ENCODE results near the gene C9orf78.

Gene C9orf78

GRCh38 chr9:129836311-129837007 is 1.4 kb upstream of the C9orf78 start:
- peaks cover 6% of the 10 kb centered on the region for H3K36me3 Mint-ChIP-seq
- no peaks in the 10 kb centered on the region for H3K27me3 Mint-ChIP-seq
- peak overlapping the region; percentile 94 for H3K27ac Mint-ChIP-seq
- no peaks in the 10 kb centered on the region for H3K9me3 Mint-ChIP-seq
- ATAC-seq = no peak
- peaks cover 54% of the 10 kb centered on the region for H3K4me1 Mint-ChIP-seq
- peak overlapping the region; percentile 89 for H3K4me3 Mint-ChIP-seq

DNA sequence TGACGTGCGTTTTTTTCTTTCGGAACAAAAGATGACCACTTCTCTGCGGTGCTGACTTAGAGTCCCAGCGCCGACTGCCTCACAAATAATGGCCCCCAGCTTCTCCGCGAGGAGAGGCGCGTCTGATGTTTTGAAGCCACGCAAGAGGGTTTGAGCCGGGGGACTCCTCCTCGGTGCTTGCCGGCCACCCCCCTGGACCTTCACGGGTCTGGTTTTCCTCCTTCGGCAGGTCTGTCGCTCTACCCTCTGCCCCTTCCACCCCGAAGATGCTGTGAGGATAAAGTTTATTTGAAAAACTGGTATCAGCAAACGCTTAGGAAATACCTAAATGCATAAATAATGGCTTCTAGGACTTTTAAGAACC is 767 bp upstream of the C9orf78 start:
- peaks cover 6% of the 10 kb centered on the region for H3K36me3 Mint-ChIP-seq
- peak overlapping the region; percentile 94 for H3K27ac Mint-ChIP-seq
- peak overlapping the region; percentile 89 for H3K4me3 Mint-ChIP-seq
- no peaks in the 10 kb centered on the region for H3K27me3 Mint-ChIP-seq
- no peaks in the 10 kb centered on the region for H3K9me3 Mint-ChIP-seq
- ATAC-seq = no peak
- H3K4me1 Mint-ChIP-seq = peaks cover 54% of the 10 kb centered on the region

DNA sequence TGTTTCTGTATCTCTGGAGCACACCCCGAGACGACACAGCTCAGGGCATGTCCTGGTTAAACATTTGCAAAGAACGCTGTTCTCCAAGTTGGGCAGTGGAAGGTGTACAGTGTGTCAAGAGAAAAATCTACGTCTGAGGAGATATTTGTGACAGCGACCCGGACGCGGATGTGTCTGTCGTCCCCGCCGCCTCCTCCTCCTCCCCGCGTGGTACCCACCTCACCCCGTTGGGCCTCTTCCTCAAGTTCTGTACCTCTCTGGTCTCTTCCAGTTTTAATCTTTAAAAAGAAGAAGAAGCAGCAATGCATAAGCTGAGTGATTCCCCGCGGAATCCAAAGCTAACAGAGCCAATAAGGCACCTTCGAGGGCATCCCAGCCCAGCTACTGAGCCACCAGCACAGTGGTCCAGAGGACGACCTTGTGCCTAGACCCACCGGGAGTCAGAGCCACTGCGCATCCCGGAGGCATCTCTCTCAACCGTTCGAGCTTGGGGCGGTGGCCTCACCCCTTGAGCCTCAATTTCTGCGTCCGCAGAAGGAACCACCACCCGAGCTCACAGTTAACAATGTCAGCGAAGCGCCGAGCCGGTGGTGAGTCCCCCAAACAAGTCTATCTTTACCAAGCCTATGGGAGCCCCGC is 467 bp downstream of the C9orf78 start:
- Mint-ChIP-seq H3K27ac (peak overlapping the region; percentile 94), H3K4me1 (peaks cover 53% of the 10 kb centered on the region), H3K27me3 (no peaks in the 10 kb centered on the region), H3K4me3 (peak overlapping the region; percentile 89), H3K9me3 (no peaks in the 10 kb centered on the region), H3K36me3 (peaks cover 6% of the 10 kb centered on the region)
- peak; percentile 26 for ATAC-seq

DNA sequence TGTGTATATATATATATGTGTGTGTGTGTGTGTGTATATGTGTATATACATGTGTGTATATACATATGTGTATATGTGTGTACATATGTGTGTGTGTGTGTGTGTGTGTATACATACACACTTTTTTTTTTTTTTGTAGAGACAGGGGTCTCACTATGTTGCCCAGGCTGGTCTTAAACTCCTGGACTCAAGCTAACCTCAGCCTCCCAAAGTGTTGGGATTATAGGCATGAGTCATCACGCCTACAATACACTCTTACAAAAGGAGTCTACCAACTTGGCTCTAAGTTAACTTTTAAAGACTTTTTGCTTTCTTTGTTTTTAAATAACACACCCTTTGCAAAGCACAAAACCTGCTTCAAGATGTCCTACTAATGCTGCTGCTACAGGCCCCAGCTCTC is 2.1 kb downstream of the C9orf78 start:
- ATAC-seq = no peak
- H3K36me3 Mint-ChIP-seq = peaks cover 22% of the 10 kb centered on the region
- H3K4me3 Mint-ChIP-seq = peak overlapping the region; percentile 89
- no peak overlapping the region for H3K27ac Mint-ChIP-seq
- H3K27me3 Mint-ChIP-seq = no peaks in the 10 kb centered on the region
- H3K4me1 Mint-ChIP-seq = peaks cover 40% of the 10 kb centered on the region
- H3K9me3 Mint-ChIP-seq = no peaks in the 10 kb centered on the region

GRCh38 chr9:129828969-129829368 is 6.1 kb downstream of the C9orf78 start:
- H3K27me3 Mint-ChIP-seq = no peaks in the 10 kb centered on the region
- no peak for ATAC-seq
- no peaks in the 10 kb centered on the region for H3K9me3 Mint-ChIP-seq
- peaks cover 16% of the 10 kb centered on the region for H3K36me3 Mint-ChIP-seq
- peaks cover 9% of the 10 kb centered on the region for H3K4me1 Mint-ChIP-seq
- H3K27ac Mint-ChIP-seq = no peak overlapping the region
- no peak overlapping the region for H3K4me3 Mint-ChIP-seq

DNA sequence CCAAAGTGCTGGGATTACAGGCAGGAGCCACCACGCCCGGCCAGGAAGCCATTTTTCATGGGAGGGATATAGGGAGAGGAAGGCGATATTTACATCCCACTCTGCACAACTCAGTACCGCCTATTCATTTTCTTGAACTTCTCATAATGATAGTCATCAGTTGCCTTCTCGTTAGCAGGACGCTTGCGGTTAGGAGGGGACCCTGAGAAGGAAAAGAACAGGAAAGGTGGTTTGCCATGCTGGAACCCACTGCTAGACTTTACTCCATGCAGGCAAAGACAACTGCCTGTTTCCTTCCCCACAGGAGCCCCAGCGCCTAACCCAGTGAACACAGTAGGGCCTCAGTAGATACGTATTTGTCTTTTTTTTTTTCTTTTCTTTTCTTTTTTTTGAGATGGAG is 7.0 kb downstream of the C9orf78 start:
- ATAC-seq = no peak
- Mint-ChIP-seq H3K36me3 (peaks cover 16% of the 10 kb centered on the region), H3K27me3 (no peaks in the 10 kb centered on the region), H3K27ac (no peak overlapping the region), H3K9me3 (no peaks in the 10 kb centered on the region), H3K4me1 (peaks cover 2% of the 10 kb centered on the region), H3K4me3 (no peak overlapping the region)

DNA sequence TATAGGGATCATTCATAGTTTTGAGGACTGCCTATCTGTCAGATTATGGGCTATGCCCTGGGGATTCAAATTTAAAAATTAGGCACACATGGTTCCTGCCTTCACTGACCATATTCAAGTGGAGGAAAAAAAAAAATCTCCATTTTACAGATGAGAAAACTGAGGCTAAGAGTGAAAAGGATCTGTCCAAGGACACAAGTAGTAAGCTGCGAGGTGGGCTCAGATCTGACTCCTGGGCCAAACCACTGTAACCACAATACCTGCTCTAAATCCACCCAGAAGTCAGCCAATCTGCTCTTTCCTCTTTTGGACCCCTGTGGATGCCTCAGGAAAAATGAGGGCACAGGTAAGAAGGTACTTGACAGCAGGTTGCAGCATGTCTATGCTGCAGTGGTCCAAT is 8.3 kb downstream of the C9orf78 start:
- Mint-ChIP-seq H3K27ac (no peak overlapping the region), H3K4me3 (no peak overlapping the region), H3K4me1 (peaks cover 13% of the 10 kb centered on the region), H3K36me3 (peaks cover 21% of the 10 kb centered on the region), H3K9me3 (no peaks in the 10 kb centered on the region), H3K27me3 (no peaks in the 10 kb centered on the region)
- no peak for ATAC-seq

DNA sequence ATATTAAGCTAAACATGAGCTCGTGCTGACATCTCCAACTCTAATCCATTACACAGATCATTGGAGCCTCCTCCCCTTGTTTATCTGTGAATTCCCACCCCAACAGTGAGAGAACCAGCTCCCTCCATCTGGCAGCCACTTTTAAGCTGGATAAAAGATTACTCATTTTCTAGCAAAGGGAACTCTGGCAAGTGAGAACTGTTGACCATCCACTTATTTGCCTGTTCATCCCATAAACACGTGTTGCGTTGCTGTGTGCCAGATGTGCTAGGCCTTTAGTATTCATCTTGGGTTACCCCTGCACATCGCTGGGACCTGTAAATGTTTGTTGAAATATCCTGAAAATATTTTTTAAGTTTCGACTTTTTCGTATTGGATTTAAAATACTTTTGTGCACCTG is 8.7 kb downstream of the C9orf78 start:
- no peak overlapping the region for H3K27ac Mint-ChIP-seq
- no peaks in the 10 kb centered on the region for H3K27me3 Mint-ChIP-seq
- H3K4me3 Mint-ChIP-seq = no peak overlapping the region
- H3K4me1 Mint-ChIP-seq = peaks cover 13% of the 10 kb centered on the region
- peaks cover 21% of the 10 kb centered on the region for H3K36me3 Mint-ChIP-seq
- H3K9me3 Mint-ChIP-seq = no peaks in the 10 kb centered on the region
- no peak for ATAC-seq

DNA sequence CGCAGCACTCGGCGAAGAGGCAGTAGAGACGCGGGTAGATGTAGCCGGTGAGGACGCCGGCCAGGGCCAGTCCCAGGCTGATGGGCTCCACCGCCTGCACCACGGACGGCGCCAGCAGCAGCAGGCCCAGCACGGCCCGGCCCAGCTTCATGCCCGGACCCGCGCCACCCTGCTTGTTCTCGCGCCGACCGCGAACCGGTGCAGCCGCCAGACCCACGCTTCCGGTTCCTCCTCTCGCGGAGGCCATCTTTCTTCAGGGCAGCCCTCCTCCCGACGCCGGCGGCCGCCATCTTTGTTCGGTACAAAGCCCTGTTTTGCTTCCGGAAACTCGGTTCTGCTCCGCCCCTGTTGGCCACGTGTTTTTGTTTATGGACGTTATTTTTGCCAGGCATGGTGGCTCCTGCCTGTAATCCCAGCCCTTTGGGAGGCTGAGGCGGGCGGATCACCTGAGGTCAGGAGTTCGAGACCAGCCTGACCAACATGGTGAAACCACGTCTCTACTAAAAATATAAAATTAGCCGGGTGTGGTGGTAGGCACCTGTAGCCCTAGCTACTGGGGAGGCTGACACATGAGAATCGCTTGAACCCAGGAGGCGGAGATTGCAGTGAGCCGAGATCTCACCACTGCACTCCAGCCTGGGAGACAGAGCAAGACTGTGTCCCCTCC is 11.0 kb downstream of the C9orf78 start, which contains the start of gene TOR1A:
TSS of gene TOR1A (minus strand) at position 202 of the 667 bp plus-strand sequence. CDS start at position 151, 51 bp downstream.
- Mint-ChIP-seq H3K9me3 (no peaks in the 10 kb centered on the region), H3K4me1 (peaks cover 14% of the 10 kb centered on the region), H3K27ac (peak within 1 kb of the TSS; percentile 81), H3K4me3 (peak within 1 kb of the TSS; percentile 81), H3K27me3 (no peaks in the 10 kb centered on the region), H3K36me3 (peaks cover 18% of the 10 kb centered on the region)
- ATAC-seq = peak; percentile 96

DNA sequence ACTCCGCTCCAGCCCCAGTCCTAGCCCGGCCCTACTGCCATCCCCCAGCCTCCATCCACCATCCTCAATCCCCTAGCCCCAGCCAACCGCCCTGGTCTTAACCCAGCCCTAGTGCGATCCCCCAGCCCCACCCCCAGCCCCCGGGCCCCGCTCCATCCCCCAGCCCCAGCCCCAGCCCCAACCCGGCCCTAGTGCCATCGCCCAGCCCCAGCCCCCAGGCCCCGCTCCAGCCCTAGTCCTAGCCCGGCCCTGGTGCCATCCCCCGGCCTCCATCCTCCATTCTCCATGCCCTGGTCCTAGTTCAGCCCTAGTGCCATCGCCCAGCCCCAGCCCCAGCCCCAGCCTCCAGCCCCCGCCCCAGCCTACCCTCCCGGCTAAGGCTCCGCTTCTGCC is 11.5 kb downstream of the C9orf78 start:
- H3K4me3 Mint-ChIP-seq = peak overlapping the region; percentile 81
- H3K36me3 Mint-ChIP-seq = peaks cover 18% of the 10 kb centered on the region
- H3K9me3 Mint-ChIP-seq = no peaks in the 10 kb centered on the region
- peaks cover 19% of the 10 kb centered on the region for H3K4me1 Mint-ChIP-seq
- peak; percentile 60 for ATAC-seq
- H3K27ac Mint-ChIP-seq = peak overlapping the region; percentile 81
- H3K27me3 Mint-ChIP-seq = no peaks in the 10 kb centered on the region

DNA sequence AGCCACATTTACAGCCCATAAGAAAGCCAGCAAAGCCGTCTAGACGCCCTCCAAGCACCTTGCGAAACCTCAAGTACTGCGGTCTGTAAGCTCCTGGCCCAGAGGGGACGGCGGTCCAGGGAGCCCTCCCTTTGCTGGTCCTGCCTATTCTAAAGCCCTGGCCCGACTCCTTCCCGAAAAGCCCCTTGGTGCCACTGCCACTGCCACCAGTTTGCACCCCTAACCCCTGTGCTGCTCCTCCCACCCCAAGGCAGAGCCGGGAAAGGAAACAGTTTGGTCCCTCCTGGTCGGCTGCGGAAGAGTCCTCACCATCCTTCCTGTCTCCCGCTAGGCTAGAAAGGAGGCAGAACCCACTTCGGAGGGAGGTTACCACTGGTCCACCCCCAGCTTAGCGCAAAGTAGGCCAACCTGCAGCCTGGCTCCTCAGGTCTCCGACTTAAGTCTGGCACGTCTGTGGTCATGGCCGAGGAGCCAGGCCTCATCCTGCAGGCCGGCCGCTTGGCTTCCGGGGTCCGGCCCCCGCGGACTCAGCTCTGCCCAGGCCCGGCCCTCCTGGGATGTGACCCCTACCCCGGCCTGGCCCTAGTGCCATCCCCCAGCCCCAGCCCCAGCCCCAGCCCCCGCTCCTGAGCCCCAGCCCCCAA is 12.1 kb downstream of the C9orf78 start:
- Mint-ChIP-seq H3K27me3 (no peaks in the 10 kb centered on the region), H3K36me3 (peaks cover 18% of the 10 kb centered on the region), H3K4me3 (peak overlapping the region; percentile 81), H3K9me3 (no peaks in the 10 kb centered on the region), H3K4me1 (peaks cover 19% of the 10 kb centered on the region), H3K27ac (peak overlapping the region; percentile 81)
- peak; percentile 40 for ATAC-seq

DNA sequence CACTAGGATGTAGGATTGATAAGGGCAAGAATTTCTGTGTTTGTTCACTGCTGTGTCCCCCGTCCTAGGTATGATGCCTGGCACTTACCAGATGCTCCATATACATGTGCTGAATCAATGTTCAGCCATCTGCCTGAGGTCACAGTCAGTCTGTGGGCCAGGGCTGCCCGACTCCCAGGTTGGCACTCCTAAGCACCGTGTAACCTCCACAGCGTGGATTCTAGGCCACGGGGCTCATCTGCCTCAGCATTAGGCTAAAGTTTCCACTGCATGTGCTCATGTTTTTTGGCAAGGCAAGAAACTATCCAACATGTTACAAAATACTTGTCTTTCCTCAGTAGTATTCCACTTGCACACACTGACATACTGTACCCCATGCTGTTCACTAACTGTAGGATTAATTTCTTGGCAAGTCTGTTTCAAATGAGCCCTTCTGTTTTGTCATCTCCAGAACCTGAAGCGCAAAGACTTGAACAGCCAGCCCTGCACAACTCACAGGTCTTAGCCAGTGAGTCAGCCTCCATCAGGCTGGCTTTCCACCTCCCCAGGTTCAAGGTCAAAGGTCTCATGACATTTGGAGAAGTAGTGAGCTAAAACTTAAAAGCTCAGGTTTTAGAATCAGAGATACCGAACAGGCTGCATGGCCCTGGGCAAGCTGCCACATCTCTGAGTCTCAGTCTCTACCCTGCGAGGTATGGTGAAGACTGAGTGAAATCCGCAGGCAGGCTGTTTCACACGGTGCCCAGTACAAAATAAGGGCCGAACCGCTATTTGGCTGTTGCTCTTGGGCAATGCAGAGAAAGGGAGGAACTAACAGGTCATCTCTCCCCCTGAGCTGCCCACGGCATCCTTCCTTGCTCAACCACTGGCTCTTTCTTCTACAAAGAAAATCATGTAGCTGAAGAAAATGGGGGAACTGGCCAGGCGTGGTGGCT is 18.3 kb downstream of the C9orf78 start:
- Mint-ChIP-seq H3K4me3 (no peak overlapping the region), H3K9me3 (no peaks in the 10 kb centered on the region), H3K36me3 (peaks cover 50% of the 10 kb centered on the region), H3K27me3 (no peaks in the 10 kb centered on the region), H3K4me1 (peaks cover 28% of the 10 kb centered on the region), H3K27ac (no peak overlapping the region)
- no peak for ATAC-seq

GRCh38 chr9:129815278-129815677 is 19.8 kb downstream of the C9orf78 start:
- Mint-ChIP-seq H3K4me3 (no peak overlapping the region), H3K9me3 (no peaks in the 10 kb centered on the region), H3K36me3 (peaks cover 55% of the 10 kb centered on the region), H3K4me1 (peaks cover 29% of the 10 kb centered on the region), H3K27ac (no peak overlapping the region), H3K27me3 (no peaks in the 10 kb centered on the region)
- no peak for ATAC-seq

- peaks cover 60% of the 10 kb centered on the region for H3K36me3 Mint-ChIP-seq
- no peaks in the 10 kb centered on the region for H3K27me3 Mint-ChIP-seq
- no peak overlapping the region for H3K4me3 Mint-ChIP-seq
- no peak for ATAC-seq
- no peaks in the 10 kb centered on the region for H3K9me3 Mint-ChIP-seq
- no peak overlapping the region for H3K27ac Mint-ChIP-seq
- peaks cover 29% of the 10 kb centered on the region for H3K4me1 Mint-ChIP-seq
Measured at GRCh38 chr9:129814432-129815223, 20.4 kb downstream of the C9orf78 start.
